K562 (cell line): Measurements from ENCODE around the gene DHX58. TPM values are rescaled to one million over a fixed set of nuclear protein-coding genes. Genes with fewer than 3 reads are reported as not detected.

Experiments
- ATAC-seq: fragments of 200-7000 bp; cut with Tn5 transposase; 3 replicates; pipeline ENCODE4 v1.9.1; 2020; ENCODE audit warnings: moderate library complexity
- BruUV-seq: library from RNA; stranded (reverse); fragments of 400-500 nt; replicated peaks from 2 replicates; lab custom pipeline; 2021; lab: Mats Ljungman, UMichigan
- CTCF ChIA-PET: fragments of 300-600 bp; formaldehyde crosslinking; extraction: SDS; loops from one replicate; lab custom pipeline; 2021; ENCODE audit warnings: low intra/inter-chr PET ratio; lab: Yijun Ruan, JAX
- POLR2A ChIA-PET: fragments of 300-600, 350-650 bp; sonication (Branson Sonifier 250); formaldehyde crosslinking; extraction: SDS; loops from one replicate; lab custom pipeline; 2021; ENCODE audit warnings: antibody characterized with exemption, inconsistent platforms; lab: Yijun Ruan, JAX
- DNase-seq, 4 experiments: peaks; one replicate each; pipeline versions ENCODE4 v3.0.0 to v3.0.0-alpha.2; 2011 to 2018; ENCODE audit warnings: low spot score in 3 of 4, mixed read lengths in 3 of 4; ENCODE audit errors: extremely low read depth in 1 of 4
- FAIRE-seq: peaks from 2 replicates; lab custom pipeline; 2011; peaks lifted over from hg19 to GRCh38; lab: Jason Lieb, UNC
- H2AFZ ChIP-seq: 2 replicates; pipeline ENCODE4 v1.6.0; 2011; ENCODE audit warnings: low read depth, low read length, control low read depth, inconsistent platforms
- H3K27ac ChIP-seq: fragments of 200-600 bp; 3 replicates; pipeline ENCODE4 v1.8.0; 2011; ENCODE audit warnings: low read depth, mild to moderate bottlenecking, control low read depth, inconsistent platforms, low read length, moderate library complexity, mixed read lengths; ENCODE audit errors: extremely low read depth
- H3K27me3 ChIP-seq, 2 experiments: fragments of 300-600 bp in 1 of 2; 2 replicates in 1 of 2; 3 replicates in 1 of 2; pipeline versions ENCODE4 v1.6.0 to v1.8.0; 2011; ENCODE audit warnings: inconsistent platforms in 2 of 2, low read length in 2 of 2, mild to moderate bottlenecking in 1 of 2, mixed read lengths in 1 of 2, moderate library complexity in 1 of 2; ENCODE audit not compliant: control insufficient read depth in 2 of 2, insufficient read depth in 2 of 2
- H3K36me3 ChIP-seq: fragments of 300-600 bp; 3 replicates; pipeline ENCODE4 v1.8.0; 2011; ENCODE audit warnings: mild to moderate bottlenecking, low read length, inconsistent platforms; ENCODE audit not compliant: control insufficient read depth, insufficient read depth
- H3K4me1 ChIP-seq, 2 experiments: fragments of 200-600 bp in 1 of 2; replicated peaks in 1 of 2; 2 replicates in 1 of 2; 3 replicates in 1 of 2; pipeline versions ENCODE4 v1.5.1 to v1.8.0; 2011; ENCODE audit warnings: inconsistent platforms in 2 of 2, low read length in 2 of 2, mild to moderate bottlenecking in 1 of 2, mixed read lengths in 1 of 2, moderate library complexity in 1 of 2; ENCODE audit not compliant: control insufficient read depth in 2 of 2, insufficient read depth in 2 of 2
- H3K4me2 ChIP-seq: 2 replicates; pipeline ENCODE4 v1.6.1; 2011; ENCODE audit warnings: low read length, control low read depth, inconsistent platforms, mixed read lengths; ENCODE audit not compliant: insufficient read depth
- H3K4me3 ChIP-seq: fragments of 200-600 bp; sonication (generic), shearing (Covaris generic); 2 replicates; pipeline ENCODE4 v1.5.1; 2016; ENCODE audit warnings: control low read depth, inconsistent platforms
- H3K79me2 ChIP-seq: fragments of 200-600 bp; 3 replicates; pipeline ENCODE4 v1.8.0; 2011; ENCODE audit warnings: low read length, inconsistent platforms; ENCODE audit not compliant: control insufficient read depth, insufficient read depth
- H3K9ac ChIP-seq, 2 experiments: 2 replicates each; pipeline versions ENCODE4 v1.6.0 to v1.6.1; 2011; ENCODE audit warnings: low read depth in 2 of 2, low read length in 2 of 2, control low read depth in 1 of 2, inconsistent platforms in 1 of 2, mild to moderate bottlenecking in 1 of 2, mixed read lengths in 1 of 2; ENCODE audit not compliant: insufficient read depth in 1 of 2
- H3K9me1 ChIP-seq: one replicate; pipeline ENCODE4 v1.6.0; 2011; ENCODE audit warnings: inconsistent platforms, mild to moderate bottlenecking, low read length, moderate library complexity; ENCODE audit not compliant: control insufficient read depth, insufficient read depth
- H3K9me3 ChIP-seq: replicated peaks from 2 replicates; pipeline ENCODE4 v1.5.1; 2011; ENCODE audit warnings: low read depth, low read length, inconsistent platforms; ENCODE audit not compliant: control insufficient read depth, insufficient read depth
- H4K20me1 ChIP-seq: replicated peaks from 2 replicates; pipeline ENCODE4 v1.6.1; 2011; ENCODE audit warnings: low read length, inconsistent platforms, mixed read lengths; ENCODE audit not compliant: control insufficient read depth, insufficient read depth
- WGBS: fragments of 100-300 bp; shearing (Covaris generic); methylation state at CpG from one replicate; pipeline ENCODE4 v1.1.6; 2016; ENCODE audit warnings: low coverage, mixed read lengths; ENCODE audit not compliant: insufficient coverage; ENCODE audit errors: missing lambda C conversion rate; 5-methylcytosine and 5-hydroxymethylcytosine counted together
- in situ Hi-C: fragments of 300-500 bp; cut with MboI; formaldehyde crosslinking; loops from 4 replicates; pipeline ENCODE4 v1.15.0; 2018; ENCODE audit warnings: inconsistent platforms, mixed read lengths
- intact Hi-C: fragments of 100-400 bp; cut with micrococcal nuclease; formaldehyde crosslinking; loops from 2 replicates; pipeline ENCODE4 v1.14.2; 2022
- polyA plus RNA-seq, 8 experiments: library from polyadenylated mRNA; depleted of rRNA in 4 of 8; stranded (reverse) in 5 of 8; unstranded in 3 of 8; fragments of >200 nt; fragmentation: Nextera tagmentation in 2 of 8; fragmentation: Illumina TruSeq in 1 of 8; extraction: Ambion mirVana in 2 of 8; extraction: Trizol in 1 of 8; gene quantifications; 2 replicates each; pipeline versions ENCODE4 v1.2.1 to v1.2.3, GENCODE V29; 2011 to 2014; ENCODE audit warnings: inconsistent platforms in 1 of 8, missing spikeins in 1 of 8
- total RNA-seq, 7 experiments: library from RNA; depleted of rRNA in 6 of 7; stranded (reverse); fragments of >200 nt in 6 of 7; fragmentation: Illumina TruSeq in 2 of 7; extraction: Trizol in 2 of 7; gene quantifications; 2 replicates each; pipeline versions ENCODE4 v1.2.1 to v1.2.3, GENCODE V29; 2011 to 2021; ENCODE audit warnings: low replicate concordance in 1 of 7
- TF ChIP-seq, protein P1 (sequence below): fragments of 450-650 bp; IDR thresholded peaks from 2 replicates; pipeline ENCODE4 v1.6.1; 2018; ENCODE audit not compliant: partially characterized antibody

Gene DHX58
- total and polyA plus RNA-seq, 9 of the 15 experiments (the other 6 are each of a cell fraction or from before 2014, with no cell fraction given) = 0.15 to 3.0 (median 1.4) TPM

GRCh38 chr17:42068979-42069378 lies 43.5 kb downstream of the DHX58 start:
- H3K9me3 ChIP-seq = no peaks in the 10 kb centered on the region
- H3K4me3 ChIP-seq = no peak overlapping the region
- H3K27me3 ChIP-seq = peaks cover 8 to 33% of the 10 kb centered on the region in 2 experiments; a peak in 4 of 5 replicates
- CTCF ChIA-PET = interaction anchor here (1.3 to 3.8 kb wide), 2 partner anchors 33 to 48 kb away, joined by 6 to 33 read pairs; no protein-coding TSS in a partner anchor
- BruUV-seq = no TSS peak
- no peak overlapping the region for H3K27ac ChIP-seq
- no peaks in the 10 kb centered on the region for H4K20me1 ChIP-seq
- ATAC-seq (peak; percentile 24; the same call in 1 of the 3 replicates), FAIRE-seq (no peak), DNase-seq (no peak)
- H3K36me3 ChIP-seq = no peaks in the 10 kb centered on the region
- H3K79me2 ChIP-seq = no peaks in the 10 kb centered on the region
- H3K9ac ChIP-seq = peak overlapping the region in 1 of 2 experiments; percentile 63; a peak in 1 of 4 replicates
- TF ChIP-seq, protein P1, sequence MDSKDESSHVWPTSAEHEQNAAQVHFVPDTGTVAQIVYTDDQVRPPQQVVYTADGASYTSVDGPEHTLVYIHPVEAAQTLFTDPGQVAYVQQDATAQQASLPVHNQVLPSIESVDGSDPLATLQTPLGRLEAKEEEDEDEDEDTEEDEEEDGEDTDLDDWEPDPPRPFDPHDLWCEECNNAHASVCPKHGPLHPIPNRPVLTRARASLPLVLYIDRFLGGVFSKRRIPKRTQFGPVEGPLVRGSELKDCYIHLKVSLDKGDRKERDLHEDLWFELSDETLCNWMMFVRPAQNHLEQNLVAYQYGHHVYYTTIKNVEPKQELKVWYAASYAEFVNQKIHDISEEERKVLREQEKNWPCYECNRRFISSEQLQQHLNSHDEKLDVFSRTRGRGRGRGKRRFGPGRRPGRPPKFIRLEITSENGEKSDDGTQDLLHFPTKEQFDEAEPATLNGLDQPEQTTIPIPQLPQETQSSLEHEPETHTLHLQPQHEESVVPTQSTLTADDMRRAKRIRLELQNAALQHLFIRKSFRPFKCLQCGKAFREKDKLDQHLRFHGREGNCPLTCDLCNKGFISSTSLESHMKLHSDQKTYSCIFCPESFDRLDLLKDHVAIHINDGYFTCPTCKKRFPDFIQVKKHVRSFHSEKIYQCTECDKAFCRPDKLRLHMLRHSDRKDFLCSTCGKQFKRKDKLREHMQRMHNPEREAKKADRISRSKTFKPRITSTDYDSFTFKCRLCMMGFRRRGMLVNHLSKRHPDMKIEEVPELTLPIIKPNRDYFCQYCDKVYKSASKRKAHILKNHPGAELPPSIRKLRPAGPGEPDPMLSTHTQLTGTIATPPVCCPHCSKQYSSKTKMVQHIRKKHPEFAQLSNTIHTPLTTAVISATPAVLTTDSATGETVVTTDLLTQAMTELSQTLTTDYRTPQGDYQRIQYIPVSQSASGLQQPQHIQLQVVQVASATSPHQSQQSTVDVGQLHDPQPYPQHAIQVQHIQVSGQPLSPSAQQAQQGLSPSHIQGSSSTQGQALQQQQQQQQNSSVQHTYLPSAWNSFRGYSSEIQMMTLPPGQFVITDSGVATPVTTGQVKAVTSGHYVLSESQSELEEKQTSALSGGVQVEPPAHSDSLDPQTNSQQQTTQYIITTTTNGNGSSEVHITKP = no peak
- intact Hi-C loops (no loop called here), in situ Hi-C loops (no loop called here)
- H2AFZ ChIP-seq = no peak overlapping the region
- no peak overlapping the region for H3K4me2 ChIP-seq
- H3K9me1 ChIP-seq = no peaks in the 10 kb centered on the region
- peaks cover 0 to 14% of the 10 kb centered on the region in 2 experiments; a peak in 3 of 5 replicates for H3K4me1 ChIP-seq
- 21% methylated on average over 2 of the region's 3 CpGs for WGBS
- POLR2A ChIA-PET = interaction anchor here (0.5 kb wide), 1 partner anchor 446 kb away, joined by 6 read pairs; no protein-coding TSS in a partner anchor
